ENCODE data around the gene IQSEC3. TPM values are rescaled to one million over a fixed set of nuclear protein-coding genes. Genes with fewer than 3 reads are reported as not detected.

The IQSEC3 gene
- total RNA-seq, 4 donors from 2014 or later = 1.3 to 4.4 (median 3.3) TPM

GRCh38 chr12:203074-203461, 136.5 kb downstream of the IQSEC3 start:
- DNase-seq (ENCODE audit: low spot score) = no peak
- TF ChIP-seq CTCF (IDR thresholded peaks at IDR 0.05) = no peak
- ATAC-seq (ENCODE audit: low FRiP score) = no peak

GRCh38 chr12:203462-204260, 137.1 kb downstream of the IQSEC3 start:
- TF ChIP-seq CTCF (IDR thresholded peaks at IDR 0.05) = no peak
- peak; percentile 56 for ATAC-seq (ENCODE audit: low FRiP score)
- DNase-seq (ENCODE audit: low spot score) = no peak

- TF ChIP-seq CTCF (IDR thresholded peaks at IDR 0.05) = no peak
- ATAC-seq (ENCODE audit: low FRiP score) (no peak), DNase-seq (ENCODE audit: low spot score) (no peak)
These were observed 137.7 kb downstream of the IQSEC3 start for GRCh38 chr12:204261-204678.

- no peak for TF ChIP-seq CTCF (IDR thresholded peaks at IDR 0.05)
- no peak for DNase-seq (ENCODE audit: low spot score)
- ATAC-seq (ENCODE audit: low FRiP score) = no peak
These were observed 138.5 kb downstream of the IQSEC3 start for GRCh38 chr12:205026-205425.

- no peak for DNase-seq (ENCODE audit: low spot score)
These were observed 140.3 kb downstream of the IQSEC3 start for GRCh38 chr12:206746-207440.

GRCh38 chr12:207804-208203, 141.2 kb downstream of the IQSEC3 start:
- DNase-seq (ENCODE audit: low spot score) = no peak
- ATAC-seq (ENCODE audit: low FRiP score) = no peak
- no peak for TF ChIP-seq CTCF (IDR thresholded peaks at IDR 0.05)

More at GRCh38 chr12:206746-207440, 140.3 kb downstream of the IQSEC3 start:
- TF ChIP-seq CTCF (IDR thresholded peaks at IDR 0.05) = no peak
- no peak for ATAC-seq (ENCODE audit: low FRiP score)
